NCI-H2029 (cell line): ENCODE measurements around the gene ARHGEF9.

Source experiments
- DNase-seq: peaks from one replicate; lab custom pipeline; 2025; lab: John Stamatoyannopoulos, UW

Gene ARHGEF9

DNA sequence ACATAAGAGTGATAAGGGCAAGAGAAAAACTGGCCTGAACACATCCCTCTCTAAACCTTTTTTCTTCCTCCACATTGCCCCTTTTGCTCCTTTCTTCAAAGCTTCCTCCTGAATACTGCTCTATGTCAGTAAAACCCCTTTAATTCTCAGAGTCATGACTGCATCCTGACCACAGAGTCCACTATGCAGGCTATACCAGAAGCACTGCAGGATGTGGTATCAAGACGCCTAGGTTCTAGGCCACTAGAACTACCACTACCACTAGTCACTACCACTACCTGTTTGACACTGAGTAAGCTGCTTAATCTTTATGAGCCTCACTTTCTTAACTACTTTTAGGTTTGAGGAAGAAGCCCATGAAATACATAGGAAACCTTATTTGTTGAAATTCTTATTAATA lies 38.7 kb downstream of the ARHGEF9 start:
- no peak for DNase-seq

DNA sequence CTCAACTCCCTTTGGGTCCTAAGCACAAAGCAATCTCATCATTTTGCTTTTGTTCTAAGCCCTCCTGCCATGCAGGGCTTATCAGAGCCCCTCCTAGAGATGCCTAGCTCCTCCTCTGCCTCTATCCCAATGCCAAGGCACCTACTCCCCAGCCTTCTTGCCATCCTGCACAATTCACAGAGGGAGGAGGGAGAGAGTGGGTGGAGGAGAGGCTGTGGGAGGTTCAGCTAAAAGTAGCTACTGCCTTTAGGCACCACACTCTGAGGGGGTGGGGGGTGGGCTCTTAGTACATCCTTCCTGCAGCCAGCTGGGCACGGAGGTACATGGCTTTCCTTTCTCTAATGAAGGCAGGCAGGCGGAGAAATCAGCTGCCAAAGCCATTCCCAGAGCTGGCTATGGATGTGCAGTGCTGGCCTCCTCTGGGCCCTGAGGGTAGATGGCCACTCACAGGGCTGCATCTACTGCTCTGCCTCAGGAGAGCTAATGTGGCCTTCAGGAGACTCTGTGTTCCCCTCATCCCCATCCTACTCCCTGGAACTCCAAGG lies 40.1 kb downstream of the ARHGEF9 start:
- DNase-seq: no peak

DNA sequence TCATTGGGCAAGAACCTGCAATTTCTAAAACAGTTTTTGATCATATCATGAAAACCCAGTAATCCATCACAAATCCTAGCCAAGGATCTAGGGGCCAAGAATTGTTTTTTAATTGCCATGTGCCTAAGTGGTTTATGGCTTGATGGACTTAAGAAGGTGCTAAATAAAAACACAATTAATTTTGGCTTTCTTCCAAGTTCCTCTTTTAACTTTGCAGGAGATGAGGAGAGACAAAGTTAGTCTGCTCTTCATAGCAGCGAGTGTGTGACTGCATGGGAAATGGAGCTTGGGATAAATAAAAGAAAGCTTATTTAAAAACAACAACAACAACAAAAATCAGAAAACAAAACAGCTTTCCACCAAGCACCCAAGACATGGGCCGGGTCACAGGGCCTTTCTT lies 41.4 kb downstream of the ARHGEF9 start:
- no peak for DNase-seq

DNA sequence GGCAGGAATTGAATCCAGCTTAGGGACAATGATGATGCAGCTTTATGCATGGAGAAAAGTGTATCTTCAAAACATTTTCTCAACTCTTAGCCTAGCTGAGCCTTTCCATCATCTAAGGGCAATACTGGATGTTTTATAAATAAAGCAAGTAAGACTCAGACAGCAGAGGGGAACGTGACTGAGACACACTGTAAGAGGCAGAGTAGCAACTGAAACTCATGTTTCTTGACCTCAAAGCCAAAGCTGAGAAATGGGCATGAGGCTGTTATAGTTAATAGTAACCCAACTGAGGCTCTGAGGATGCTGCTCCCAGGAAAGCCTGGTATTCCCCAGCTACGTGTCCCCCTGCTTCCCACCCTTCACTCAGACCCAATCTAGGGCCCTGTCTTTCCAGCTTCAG lies 44.6 kb downstream of the ARHGEF9 start:
- no peak for DNase-seq

DNA sequence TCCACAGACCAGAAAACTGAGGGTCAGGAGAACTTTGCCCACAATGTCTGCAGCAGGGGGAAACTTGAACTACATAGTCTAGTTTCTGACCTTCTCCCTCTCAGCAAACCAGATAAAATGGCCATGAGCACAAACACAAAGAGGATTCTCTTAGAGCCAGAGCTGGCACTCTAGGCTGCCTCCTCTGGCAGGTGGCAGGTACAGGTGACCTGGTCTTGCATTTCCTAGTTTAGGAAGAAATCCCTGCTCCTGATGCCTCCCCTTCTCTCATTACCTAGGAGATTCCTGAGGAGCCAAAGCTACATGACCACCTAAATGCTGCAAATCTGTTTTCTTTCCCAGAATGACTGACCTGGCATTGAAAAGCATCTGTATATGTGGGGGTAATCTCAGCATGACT lies 45.1 kb downstream of the ARHGEF9 start:
- DNase-seq: no peak

DNA sequence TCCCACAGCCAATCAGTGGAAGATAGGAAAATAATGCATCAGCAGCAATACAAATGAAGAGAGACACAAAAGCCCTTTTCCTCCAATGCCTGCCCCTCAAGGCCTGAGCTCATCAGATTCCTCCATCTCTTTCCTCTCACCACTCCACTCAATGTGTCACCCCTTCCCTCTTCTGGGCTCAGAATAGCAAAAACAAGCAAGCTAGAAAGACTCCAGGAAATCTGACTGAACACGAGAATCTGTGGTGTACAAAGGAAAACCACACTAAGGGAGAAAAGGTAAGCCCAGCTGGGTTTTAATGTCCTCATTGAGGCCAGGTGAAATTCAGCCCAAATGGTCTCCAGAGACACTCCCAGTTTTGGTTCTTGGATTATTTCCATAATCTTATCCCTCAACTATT lies 46.3 kb downstream of the ARHGEF9 start:
- DNase-seq: no peak

DNA sequence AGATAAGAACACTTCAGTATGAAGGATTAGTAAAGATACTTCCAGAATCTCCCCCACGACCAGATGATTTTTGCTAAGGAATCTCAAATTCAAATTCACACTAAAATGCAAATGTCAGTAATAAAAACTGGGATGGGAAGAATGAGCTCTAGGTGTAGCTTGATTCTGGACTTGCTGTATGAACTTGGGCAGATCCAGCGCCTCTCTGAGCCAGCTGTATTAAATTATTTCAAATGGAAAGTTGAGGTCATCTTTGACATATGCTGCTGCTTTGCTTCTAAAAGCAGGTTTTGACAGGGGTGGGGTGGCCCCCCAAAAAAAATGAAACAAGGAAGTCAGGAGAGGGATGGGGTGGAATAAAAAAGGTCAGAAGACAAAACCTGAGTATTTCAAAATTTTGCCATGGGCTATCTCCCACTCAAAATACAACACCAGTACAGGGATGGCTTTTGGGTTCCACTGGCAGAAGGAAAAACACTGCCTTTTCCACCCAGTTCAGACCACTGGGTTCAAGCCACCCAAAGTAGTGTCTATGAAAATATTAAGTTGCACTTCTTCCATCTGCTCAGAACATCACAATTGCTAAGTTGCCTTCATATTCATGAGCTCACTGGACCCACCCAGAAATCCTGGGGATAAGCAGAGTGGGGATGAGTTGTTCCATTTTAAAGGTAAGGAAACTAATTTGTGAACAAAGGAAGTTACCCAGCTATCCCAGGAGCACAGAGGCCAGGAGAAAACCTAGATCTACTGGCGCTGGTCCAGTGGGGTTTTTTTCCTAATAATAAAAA lies 47.7 kb downstream of the ARHGEF9 start:
- no peak for DNase-seq

DNA sequence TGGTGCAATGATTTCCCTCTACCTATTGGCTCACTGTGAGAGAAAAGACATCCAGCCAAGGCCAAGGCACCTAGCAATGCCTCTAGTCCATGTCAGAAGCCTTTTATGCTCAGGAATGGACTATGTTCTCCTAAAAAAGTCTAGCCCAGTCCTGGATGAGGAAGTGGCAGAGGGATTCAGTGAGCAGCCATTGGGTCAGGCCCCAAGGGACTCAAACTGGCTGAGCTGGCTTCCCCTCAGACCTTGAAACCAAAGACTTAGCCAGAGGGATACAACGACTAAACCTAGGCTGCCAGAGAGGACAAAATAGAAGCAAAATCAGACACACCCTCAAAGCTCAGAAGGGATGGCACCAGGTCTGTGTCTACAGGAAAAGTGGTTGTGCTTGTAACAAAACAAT lies 49.1 kb downstream of the ARHGEF9 start:
- DNase-seq: no peak

DNA sequence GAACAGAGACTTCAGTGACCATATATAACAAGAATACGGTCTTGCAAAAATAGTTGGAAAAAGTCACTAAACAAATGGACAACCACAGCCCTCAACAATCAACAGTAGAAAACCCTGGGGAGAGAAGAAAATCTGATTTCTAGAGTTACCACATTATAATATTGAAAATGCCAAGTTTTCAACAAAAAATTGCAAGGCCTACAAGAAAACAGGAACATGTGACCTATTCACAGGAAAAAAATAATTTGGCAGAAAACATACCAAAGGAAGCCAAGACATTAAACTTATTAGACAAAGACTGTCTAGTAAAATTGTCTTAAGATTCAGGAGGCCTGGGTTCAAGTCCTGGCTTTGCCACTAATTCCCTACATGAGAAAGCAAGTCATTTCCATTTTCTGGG lies 64.7 kb downstream of the ARHGEF9 start:
- DNase-seq: no peak

DNA sequence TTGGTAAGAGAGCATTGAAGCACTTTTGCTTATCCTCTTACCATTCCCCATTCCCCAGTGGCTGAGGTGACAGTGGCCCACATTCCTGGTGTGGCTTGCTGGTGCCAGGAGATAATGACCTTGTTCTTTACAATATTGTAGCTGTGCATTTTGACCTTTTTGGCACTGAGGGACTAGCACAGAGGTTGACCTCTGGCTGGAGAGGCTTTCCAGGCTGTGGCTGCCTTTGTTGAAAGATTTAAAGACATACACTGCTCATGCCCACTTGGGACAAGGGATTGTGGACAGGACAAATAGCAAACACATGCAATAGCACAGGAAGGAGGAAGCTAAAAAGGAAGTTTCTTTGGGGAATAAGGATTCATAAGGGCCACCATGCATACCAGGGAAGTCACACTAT lies 65.4 kb downstream of the ARHGEF9 start:
- DNase-seq: no peak

DNA sequence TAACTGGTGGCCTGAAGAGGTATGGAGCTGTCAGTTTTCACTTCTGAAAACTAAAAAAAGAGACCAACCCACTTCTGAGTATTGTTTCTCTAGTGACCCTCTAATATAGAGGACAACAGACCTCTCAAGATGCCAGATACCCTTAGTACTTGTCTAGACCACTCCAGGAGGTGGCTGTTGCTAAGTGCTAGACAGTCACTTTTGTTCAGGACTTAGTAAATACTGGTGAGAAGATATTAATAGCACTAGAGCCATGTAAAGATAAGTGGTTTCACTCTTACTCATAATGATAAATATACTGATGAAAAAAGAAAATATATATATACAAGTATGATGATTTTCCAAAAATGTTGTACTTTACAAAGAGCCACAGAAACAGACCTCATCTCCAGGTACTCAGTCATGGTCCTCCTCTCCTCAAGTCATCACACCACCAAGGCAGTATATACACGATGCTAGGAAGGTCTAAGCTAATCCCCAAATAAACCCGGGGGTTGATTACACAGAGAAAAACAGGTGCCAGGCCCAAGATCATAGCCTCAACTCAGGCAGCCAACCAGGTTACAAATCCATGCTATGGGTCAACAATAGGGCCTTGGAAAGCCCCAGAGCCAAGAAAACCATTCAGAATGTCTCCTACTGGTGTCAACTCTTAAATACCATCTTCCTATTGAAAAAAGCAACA lies 66.9 kb downstream of the ARHGEF9 start:
- no peak for DNase-seq

DNA sequence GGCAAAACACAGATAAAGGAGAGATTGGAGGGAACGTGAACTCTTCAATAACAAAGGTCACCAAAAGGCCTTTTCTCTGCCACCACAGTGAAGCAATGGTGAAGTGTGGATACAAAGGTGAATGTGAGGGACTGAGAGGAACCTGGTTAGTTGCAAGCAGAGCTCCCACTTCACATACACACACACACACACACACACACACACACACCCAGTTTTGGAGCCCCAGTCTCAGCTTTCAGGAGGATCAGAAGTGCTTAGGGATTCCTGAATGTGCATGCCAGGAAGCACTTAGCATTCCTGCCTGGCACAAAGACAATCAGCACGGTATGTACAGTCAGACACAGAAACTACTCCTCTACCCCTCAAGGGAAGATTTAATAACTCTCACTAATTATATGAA lies 71.5 kb downstream of the ARHGEF9 start:
- DNase-seq: peak; percentile 1

DNA sequence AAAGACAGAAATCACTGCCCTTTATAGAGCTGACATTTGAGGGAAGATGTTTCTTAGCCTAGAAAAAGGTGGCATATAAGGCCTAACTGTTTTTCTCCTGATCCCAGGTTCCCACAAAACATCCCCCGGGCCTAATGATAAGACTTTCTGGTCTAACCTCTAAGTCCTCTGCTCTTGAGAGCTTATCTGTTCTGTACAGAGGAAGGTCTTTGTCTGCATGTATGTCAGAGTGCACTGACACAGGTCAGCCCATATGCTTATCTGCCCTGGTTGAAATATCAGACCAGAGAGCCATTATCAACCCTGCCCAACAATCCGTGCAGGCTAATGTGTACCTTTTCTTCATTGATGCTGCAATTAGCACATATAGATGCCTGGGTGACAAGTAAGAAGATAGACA lies 76.2 kb downstream of the ARHGEF9 start:
- no peak for DNase-seq

DNA sequence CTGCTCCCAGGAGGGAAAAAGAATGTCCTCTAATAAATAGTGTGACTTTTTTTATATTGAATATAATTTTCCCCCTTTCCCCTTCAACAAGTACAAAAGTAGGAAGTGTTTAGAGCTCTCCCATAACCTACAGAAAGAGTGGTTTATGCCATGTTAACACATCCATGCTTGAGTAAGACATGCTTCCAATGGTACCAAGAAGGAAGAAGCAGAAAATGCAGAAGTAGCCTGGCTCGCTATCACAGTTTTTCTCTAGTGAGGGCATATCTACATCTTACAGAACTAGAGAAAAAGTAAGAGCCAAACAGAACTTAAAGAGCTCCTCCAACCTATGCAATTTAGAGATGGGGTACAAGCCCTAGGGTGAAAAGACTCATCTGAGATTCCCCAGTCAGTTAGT lies 82.5 kb downstream of the ARHGEF9 start:
- DNase-seq: no peak

DNA sequence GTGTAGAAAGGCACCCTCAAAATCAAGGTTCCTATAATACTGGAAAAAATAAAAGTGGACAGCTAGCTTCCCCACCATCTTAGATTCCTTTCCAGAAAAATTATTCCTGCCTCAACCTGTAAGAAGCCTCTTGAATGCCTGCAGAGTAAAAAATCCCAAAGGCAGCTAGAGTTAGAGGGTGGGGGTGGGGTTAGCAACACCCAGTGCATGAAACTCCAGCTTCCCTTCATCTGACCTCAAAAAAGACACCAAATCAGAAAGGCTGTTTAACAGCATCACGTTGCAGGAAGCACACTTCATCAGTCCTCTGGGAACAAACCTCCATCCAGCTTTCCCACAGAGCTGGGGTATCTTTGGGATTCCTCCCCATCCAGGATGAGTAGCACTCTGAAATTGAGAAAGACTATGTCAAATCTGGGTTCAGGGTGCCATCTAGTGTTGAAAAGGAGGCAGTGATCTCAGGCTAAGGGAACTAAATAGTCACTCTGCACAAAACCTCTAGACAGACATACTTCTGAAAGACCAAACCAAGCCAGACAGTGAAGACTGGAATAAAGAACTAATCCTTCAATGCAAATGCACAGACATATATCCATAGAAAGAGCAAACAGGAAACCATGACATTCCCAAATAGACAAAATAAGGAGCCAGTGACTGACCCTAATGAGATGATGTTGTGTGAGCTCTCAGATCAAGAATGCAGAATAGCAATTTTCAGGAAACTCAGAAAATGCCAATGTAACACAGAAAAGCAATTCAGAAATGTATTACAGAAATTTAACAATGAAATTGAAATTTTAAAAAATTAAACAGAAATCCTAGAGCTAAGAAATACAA lies 97.9 kb downstream of the ARHGEF9 start:
- DNase-seq: peak; percentile 1

DNA sequence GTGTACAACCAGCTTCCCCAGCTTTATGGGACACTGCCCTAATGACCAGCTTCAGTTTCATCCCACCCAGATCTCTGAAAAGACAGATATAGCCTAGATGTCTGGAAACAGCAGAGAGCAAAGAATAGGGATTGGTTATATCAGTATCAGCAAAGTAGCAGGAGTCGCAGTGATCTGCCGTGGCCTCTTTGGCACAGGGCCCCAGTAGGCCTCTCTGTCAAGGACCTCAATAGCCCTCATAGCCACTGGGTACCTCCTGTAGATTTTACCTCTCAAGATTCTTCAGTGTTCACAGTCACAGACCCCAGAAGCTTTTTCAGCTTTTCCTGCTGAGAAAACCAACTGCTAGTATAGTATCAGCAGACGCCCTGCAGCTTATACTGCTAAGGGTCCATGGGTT lies 104.6 kb downstream of the ARHGEF9 start:
- DNase-seq: no peak

DNA sequence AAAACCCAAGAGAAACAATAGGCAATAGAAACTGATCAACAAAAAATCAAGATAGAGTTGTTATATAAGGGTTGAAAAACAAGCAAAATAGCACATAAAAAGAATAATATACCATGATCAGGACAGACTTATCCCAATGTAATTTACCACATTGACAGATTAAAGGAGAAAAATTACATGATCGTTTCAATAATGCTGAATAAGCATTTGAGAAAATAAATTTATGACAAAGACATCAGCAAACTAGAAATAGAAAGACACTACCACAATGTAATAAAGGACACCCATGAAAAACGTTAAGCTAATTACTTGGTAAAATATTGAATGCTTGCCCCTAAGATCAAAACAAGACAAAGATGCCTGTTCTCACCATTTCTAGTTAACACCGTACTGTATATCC lies 105.6 kb downstream of the ARHGEF9 start:
- no peak for DNase-seq

DNA sequence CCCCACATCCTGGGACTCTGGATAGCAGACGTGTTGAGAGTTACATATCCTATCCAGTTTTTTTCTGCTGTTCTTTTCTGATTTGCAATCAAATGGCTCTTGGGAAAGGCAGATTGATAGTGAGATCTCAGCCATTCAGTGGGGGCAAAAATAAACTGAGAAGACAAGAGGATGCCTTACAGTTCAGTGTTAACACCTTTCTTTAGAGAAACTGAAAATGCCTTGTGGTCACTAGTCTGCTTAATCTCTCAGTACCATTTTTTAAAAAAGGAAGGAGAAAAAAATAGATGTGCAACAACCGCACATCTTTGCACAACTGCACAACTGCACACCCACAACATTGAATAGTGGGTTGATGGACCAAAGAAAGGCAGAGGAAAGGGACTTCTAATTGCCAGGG lies 109.3 kb downstream of the ARHGEF9 start:
- DNase-seq: no peak

DNA sequence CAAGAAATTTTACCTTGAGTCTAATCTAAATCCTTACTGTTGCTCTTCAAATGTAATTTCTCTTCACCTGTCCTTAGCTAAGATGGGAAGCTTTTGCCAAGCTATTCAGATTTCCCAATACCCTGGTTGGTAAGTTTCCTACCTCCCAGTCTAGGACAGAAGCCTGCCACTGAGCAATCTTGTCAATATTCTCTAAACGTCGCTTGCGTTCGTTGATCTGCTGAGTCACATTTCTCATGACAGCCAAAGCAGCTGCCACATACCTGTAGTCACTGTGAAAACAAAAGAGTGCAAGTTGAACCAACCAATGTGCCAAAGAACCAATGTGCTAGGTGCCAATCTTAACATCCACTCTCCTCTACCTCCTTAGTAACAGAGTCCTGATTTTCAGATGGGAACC lies 111.1 kb downstream of the ARHGEF9 start:
- DNase-seq: no peak

DNA sequence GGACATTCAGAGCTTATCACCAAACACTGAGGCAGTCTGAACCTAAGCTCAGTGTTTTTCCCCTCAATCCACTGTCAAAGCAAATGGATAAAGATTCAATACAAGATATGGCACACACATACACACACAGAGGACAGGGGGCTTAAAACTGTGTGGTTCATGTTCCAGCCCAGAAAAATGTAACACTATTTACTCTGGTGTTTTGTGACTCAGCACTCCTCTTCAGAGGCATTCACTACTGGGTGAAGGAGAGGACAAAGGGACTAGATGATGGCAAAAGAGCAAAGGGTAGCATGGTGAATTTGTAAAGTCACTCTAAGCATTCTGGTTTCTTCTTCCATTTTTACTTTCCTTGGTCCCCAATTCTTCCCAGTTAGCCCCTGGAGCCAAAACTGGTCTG lies 120.3 kb downstream of the ARHGEF9 start:
- DNase-seq: no peak

DNA sequence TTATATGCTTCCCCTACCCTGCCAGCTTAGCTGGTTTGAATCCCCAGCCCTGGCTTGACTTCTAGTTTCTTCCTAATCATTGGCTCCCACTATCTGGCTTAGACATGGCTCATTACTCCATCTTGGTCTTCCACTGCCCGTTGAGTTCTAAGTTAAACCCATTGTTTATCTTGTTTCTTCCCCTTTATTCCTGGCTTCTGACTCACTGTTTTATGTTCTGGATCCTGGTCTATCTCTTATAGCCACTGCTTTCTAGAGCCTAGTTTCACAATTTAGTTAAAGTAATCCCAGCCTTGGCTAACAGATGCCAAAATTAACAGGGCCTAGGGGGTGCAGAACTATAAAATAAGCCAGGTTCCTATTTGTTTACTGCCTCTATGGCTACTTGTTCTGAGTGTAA lies 120.9 kb downstream of the ARHGEF9 start:
- no peak for DNase-seq

DNA sequence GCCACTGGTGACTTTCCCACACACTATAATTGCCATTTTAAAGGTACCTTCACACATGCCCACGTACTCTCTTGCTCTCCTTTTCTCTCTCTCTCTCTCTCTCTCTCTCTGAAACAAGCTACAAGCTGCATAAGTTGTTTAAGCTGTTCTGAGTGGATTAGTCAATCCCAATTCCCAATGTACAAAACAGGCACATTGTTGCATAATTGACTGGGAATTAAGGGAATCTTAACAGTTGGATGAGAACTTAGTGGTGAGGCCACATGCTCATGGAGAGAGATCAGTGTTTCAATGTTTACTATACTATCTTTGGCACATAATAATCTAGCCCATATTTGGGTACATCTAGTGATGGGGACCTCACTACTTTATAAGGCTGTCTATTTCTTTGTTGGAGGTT lies 123.3 kb downstream of the ARHGEF9 start:
- DNase-seq: no peak

DNA sequence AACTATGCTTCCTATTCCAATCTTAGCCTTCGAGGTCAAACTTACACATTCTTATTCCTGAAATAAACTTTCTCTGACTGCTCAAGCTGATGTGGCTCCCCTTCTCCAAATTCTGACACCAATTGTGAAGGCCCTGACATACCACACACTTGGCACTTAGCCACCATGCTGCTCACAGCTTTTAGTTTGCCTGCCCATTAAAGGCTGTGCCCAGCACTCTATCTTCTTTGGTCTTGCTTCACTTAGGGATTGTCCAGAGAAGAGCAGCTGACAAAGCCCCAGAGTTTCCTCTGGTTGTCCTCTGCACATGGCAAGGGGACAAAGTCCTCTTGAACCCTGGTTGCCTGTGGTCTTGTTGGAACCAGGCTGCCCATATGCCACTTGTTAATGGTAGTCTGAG lies 126.1 kb downstream of the ARHGEF9 start:
- no peak for DNase-seq
